Stimulated activated CD4-positive, alpha-beta T cell treated with anti-CD3 and anti-CD28 coated beads, TNF-alpha, amount 100 ng/mL, for 4 hours (primary cell): Measurements from ENCODE around the gene LSAMP.

Experiments
- DNase-seq, 3 experiments: peaks; one replicate each; pipeline ENCODE4 v3.0.0-alpha.2; 2020; ENCODE audit warnings: low read depth in 3 of 3

LSAMP gene

DNA sequence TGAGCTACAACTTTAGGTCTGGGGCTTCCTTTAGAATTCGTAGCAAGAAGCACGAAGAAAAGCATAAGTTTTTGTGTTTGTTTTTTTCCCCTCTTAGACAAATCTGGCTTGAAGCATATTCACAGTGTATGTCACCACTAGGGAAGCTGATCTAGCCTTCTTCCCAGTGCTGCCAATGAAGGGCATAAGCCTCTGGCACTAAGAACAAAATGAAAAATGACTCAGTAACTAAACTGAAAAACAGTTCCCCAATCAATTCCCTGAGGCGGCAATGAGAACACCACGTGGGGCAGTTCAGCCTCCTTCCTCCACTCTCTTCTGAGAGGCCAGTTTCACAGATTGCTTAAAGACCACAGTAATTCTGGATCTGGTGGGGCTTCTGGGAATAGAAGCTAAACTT lies 483.9 kb downstream of the LSAMP start:
- DNase-seq: no peak

DNA sequence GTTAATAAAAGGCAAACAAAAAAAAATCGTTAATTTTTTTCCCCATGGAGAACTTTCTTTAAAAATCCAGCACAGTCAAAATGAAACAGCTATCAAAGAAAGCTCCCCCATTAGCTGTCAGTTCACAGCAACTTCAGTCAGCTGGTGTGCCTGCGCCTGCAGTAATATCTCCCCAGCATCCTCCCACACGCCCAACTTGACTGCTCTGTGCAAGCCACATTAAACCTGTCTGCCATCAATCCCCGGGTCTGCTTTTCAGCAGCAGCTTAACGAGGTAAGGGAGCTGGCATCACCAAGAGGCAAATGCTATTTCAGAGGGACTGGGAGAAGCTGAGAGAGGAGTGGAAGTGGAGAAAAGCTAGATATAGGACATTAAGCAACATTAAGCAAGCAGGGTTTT lies 484.5 kb downstream of the LSAMP start:
- DNase-seq: no peak

DNA sequence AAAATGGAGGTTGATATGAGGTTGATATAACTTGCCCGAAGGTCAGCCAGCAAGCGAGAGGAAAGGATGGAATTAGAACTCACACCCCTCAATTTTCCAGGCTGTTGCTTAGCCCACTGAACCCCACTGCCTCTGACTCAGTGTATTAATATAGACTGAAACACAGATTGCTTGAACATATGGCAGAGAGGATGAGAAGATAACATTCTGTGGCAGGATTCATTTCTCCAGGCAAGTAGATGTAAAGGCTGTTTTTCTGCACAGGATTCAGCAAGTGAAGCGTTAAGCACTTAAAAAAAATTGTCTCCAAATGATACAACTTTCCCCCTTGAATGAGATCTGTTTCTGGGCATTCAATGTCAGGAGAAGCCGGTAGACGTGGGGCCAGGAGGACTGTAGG lies 486.8 kb downstream of the LSAMP start:
- DNase-seq: no peak

DNA sequence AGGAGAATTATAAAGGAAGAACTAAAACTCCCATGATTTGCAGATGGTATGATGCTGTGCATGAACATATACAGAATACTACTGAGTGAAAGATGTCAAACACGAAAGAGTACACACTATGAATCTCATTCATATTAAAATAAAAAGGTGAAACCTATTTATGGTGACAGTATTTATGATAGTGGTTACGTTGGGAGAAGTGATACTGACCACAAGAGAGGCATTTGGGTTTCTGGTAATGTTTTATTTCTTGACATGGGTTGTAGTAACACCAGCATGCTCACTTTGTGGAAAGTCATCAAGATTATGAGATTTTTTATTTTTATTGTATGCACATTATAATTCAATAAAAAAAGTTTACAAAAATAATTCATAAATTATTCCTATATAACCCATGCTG lies 498.0 kb downstream of the LSAMP start:
- no peak for DNase-seq

DNA sequence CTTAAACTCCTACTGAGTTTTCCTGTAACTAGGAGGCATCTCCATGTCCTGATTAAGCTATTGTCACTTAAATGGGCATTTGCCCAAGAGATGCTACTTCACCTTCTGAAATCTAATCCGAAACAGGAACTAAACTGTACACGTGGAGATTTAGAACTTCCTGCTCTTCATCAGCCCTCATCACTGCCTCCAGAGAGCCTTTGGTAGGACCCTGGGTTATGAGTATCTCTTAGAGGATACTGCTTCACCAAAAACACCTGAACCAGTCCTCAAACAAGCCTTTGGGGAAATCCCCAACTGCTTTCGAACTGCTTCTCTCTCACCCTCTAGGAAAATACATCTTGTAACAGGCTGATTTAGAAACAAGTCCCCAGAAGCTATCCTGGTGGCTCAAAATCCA lies 501.7 kb downstream of the LSAMP start:
- DNase-seq: no peak

DNA sequence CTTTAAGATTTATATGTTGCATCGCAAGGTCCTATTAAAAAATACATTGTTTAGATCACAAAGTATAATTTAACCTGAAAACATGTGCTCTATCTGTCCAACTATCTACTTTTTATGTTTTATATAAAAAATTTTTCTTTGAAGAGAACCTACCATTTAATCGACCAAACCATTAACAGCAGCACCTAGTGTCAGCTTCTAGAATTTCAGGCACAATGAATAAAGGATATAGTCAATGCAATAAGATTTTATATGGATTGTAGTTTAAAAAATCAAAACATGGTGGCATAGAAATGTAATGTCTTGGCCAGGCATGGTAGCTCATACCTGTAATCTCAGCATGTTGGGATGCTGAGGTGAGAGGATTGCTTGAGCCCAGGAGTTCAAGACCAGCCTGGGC lies 508.2 kb downstream of the LSAMP start:
- no peak for DNase-seq

DNA sequence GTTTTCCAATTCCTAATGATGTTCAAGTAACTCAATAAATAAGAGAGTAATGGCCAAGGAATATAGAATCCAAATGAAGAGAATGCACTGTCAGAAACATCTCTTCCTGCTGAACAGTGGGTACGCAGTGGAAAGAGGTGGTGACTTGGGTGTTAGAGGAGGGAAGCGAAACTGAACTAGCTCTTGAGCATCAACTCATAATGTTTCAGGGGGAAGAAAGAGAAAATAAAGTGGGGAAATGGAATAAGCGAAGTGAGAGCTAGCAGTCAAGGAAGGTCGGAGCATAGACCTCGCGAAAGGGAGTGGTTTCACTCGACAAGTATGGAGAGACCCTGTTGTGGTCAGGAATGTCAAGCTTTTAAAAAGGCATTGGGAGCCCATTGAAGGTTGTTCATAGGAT lies 512.5 kb downstream of the LSAMP start:
- DNase-seq: no peak

DNA sequence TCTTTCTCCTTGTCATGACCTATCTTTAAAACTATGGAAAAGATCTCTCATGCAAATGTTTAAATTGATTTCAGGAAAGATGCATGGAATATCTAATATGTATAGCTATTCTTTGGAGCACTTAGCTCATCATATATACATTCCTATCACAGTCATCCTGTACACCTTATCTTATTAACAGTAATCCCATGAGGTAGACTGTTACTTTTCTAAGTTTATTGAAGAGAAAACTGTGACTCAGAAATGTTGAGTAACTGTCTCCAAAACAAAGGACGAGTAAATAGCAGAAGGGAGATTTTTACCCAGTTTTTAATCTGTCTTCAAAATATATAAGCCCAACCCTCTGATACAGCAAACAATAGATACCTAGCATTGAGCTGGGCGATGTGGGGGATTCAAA lies 513.7 kb downstream of the LSAMP start:
- DNase-seq: no peak

DNA sequence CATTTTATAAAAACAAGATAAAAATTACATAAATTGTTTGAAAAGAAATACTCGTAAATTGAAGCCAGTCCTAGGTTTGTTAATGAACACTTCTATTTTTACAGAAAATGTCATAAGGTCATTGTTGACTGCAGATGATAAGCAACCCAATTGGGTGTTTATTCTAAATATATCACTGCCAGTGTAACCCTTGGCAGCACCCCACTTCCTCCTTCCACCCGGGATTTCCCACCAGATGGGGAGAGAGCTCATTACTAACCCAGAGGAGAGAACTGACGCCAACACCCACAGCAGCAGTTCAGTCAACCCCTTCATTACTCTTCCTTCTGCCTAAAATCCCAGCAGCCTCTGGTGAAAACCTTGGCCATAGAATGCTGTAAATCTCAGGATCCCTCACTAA lies 514.4 kb downstream of the LSAMP start:
- DNase-seq: no peak

DNA sequence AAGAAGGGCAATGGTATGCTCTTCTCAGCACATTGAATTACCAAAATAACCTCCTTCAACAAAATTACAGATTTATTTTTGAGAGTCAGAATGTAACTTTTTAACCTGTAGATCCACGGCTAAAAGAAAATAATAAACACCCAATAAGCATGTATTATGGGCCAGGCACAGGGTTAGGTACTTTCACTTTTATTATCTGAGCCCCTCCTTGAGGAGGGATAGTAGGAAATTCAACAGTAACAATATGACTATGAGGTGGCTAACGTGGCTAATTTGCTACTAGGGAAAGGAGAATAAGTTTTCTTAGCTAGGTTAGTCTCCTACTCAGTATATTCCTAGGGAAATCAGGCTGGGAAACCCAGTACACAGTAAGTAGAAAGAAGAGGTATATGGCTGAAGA lies 515.1 kb downstream of the LSAMP start:
- no peak for DNase-seq

DNA sequence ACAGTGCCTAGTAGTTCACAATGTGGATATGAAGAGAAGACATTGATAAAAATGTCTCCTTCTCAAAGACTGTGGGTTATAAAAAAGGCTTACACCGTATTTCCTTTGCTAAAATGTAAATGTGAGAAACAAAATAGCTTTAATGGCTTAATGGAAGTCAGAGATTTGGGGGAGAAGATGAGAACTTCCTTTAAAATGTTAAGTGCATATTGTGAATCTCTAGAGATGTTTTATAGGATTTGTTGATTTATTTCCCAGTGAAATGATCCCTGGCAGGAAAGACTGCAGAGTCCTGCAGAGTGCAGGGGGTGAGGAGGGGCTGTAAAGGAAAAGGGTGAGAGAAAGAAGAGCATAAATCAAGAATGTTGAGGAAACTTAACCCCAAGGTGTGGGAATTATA lies 516.9 kb downstream of the LSAMP start:
- DNase-seq: no peak

DNA sequence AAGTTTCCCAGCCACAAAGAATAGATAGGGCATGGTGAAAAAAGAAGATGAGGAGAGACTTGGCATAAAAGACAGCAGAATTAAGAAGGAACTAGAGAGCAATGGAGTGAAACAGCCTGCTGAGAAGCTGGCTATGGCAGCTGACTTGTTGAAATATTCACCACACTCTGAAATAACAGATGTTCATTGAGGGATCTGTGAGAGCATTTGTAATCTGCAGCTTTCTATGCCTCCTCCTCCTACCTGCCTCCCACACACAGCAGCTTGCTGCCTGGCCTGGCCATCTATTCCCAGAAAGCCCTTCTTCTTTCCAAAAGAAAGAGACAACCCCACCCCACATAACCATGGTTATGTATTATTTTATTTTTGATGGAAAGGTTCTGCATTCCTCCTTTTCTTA lies 518.1 kb downstream of the LSAMP start:
- DNase-seq: no peak

DNA sequence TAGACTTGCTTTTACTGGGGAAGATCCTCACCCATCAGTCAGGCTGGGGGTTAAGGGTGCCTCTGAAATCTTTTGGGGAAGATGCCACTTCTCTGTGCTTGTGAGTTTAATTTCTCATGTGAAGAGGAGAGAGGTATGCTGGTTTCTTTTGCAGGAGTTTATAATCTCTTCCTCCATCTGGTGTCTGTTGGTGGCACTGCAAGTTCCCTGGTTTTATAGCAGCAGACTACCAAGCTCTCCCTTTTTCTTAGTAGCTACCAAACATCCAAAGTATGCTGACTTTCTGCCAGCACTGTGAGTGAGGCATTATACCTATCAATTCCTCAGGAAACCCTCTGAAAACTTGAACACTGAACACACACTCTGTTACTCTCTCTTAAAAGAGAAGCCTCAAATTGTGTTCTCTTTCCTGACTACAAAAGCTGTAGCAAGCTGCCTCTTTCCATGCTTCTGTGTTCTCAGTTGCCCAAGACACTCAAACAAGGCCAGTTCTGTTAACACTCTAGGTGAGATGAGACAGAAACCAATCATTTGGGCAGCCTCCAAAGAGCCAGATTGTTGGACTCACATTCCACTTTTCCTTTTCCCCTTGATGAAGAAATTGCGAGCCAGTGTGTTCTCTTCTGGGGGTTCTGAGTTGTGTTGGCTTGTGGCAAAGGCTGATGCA lies 522.5 kb downstream of the LSAMP start:
- no peak for DNase-seq

DNA sequence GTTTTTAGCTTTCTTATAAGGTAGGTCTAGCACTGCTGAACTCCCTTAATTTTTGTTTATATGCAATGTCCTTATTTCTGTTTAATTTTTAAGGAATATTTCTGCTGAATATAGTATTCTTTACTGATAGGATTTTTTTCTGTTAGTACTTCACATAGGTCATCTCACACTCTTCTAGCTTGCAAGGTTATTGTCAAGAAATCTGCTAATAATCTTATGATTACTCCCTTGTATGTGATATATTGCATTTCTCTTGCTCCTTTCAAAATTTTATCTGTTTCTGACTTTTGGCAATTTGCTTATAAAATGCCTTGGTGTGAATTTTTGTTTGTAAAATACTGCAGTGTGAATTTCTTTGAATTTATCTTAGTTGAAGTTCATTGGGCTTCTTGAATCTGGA lies 523.6 kb downstream of the LSAMP start:
- no peak for DNase-seq

DNA sequence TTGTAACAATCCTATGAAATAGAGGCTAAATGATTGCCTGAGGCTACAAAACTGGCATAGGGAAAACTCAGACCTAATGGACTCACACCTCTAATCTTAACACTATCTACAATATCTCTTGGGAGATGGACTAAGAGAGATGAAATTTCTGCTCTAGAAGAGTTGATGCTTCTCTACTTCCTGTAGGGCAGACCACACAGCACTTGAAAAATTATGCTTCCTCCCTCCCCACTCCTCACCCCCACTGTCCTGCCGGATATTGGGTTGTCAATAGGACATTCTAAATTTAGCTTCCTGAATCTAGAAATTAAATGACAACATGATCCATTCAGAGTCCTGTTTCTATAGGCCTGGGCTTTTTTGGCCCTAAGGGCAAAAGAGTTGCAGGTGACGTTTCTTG lies 526.4 kb downstream of the LSAMP start:
- DNase-seq: no peak

DNA sequence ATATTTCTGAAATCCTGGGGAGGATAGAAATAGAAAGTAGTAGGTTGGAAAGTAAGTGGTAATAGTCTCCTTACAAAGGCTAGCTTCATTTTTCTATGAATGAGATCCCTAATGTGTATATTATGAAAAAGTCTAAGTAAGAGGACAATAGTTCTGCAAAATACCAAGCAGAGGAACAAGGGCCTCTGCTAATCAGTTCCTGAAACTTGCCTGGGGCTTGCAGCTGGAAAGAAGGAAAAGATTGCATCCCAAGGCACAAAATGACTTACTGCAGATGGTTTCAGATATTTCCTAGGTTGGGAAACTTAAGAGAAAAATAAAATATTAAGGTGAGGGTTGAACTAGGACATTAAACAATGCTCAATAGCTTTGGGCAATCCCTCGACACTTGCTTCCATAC lies 528.4 kb downstream of the LSAMP start:
- DNase-seq: no peak

DNA sequence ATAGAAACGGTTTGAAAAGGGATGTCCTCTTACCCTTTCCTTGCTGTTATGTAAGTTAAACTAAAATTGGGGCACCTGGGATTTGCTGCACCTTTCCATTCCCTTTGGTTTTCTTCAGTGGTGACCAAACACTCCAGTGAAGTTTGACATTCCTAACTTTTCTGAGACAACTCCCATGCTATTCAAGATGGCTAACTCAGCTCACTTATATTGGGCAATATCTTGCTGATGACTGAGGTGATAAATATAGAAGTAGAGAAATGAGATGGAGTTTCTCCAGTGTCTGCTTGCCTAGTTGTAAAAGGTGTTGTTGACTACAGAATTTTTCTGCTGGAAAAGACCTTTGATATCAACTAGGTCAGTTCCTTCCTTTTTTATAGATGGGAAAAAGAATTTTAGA lies 530.2 kb downstream of the LSAMP start:
- no peak for DNase-seq

DNA sequence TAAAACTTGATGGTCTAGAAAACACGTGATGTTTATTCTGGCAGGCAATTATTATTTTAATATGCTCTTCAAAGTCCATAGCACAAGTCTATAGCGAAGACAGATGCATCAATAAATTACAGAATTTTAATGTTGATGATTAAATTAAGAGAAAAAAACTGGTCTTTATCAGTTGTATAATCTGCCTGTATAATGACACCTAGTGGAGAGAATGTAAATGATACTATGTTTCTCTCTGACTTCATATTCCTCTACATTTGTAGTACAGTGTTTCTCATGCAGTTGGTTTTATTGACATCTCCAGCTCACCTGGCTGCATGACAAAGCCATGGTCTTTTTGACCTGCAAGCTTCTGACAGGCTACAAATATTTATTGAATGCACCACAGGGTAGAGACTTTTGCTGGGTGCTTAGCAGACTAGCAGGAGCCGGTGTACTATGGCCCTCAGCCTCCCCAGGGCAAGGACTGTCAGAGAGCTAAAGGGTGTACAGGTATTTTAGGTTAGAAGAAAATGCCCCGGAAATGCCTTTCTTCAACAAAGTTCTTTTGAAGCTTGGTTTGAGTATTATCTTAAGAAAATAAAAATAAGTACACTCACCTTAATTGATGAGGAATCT lies 532.1 kb downstream of the LSAMP start:
- DNase-seq: no peak

DNA sequence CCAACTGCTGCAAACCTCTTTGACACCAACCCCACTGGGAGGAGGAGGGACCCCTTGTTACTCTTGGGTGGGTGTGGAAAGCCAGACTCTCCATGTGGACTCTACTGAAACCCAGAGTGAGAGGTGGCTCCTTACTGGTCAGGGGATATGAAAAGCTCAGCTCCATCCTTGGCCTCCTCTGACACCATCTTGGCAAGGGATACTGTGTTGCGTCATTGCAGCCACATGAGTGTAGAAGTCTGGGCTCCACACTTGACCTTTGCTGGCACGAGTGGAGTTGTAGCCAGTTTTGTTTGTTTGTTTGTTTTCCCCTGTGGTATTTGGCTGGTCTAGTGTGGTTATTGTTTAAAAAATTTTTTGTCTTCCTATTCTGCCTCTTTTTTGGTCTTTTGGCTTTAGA lies 532.9 kb downstream of the LSAMP start:
- DNase-seq: no peak

DNA sequence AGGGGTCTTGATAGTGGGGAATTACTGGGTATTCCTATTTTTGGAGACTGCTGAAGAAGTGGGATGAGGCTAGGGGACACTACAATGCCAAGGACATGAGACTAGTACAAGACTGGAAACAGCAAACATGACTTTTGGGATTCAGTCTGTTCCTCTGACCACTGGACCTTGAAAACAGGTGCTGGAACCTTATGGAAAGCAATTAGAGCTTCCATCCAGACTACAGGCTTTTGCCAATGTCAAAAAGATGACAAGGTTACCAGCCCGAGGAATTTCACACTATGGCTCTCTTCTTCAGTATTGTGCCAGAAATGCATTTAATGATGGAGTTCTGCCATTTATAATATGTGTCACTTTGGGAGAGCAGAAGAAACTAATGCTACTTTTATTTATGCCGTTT lies 539.4 kb downstream of the LSAMP start:
- no peak for DNase-seq

DNA sequence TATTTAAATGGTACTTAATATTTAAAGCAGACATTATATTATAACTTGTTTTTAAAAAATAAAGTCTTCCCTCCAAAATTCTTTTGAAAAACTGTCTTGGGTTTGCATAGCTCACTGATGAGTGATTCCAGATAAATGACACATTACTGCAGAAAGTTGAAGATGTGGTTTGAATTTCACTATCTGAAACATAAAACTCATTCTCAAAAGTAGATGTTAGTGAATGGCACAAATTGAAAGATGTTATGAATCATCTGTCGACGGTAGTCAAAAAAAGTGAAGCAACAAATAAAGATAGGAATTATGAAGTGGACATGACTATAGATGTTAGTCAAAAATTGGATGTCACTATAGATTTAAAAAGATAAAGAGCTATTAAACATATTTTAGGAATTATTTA lies 541.4 kb downstream of the LSAMP start:
- DNase-seq: no peak

DNA sequence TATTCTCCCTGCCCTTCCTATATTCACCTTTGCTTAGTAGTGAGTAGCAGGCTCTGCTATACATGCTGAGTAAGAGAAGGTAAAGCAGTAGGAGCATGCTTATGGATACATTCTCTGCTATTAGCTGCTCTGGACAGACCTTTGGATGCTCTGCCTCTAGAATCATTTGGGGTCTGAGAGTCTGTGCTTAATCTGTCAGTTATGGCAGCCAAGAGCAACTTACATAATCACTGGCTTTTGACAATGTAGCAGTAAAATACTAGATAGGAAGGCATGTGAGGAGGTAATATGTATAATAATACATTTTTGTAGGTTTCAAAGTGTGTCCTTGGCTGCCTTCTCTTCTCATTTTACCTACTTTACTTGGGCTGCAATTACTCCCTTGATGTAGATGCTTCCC lies 544.3 kb downstream of the LSAMP start:
- DNase-seq: no peak

DNA sequence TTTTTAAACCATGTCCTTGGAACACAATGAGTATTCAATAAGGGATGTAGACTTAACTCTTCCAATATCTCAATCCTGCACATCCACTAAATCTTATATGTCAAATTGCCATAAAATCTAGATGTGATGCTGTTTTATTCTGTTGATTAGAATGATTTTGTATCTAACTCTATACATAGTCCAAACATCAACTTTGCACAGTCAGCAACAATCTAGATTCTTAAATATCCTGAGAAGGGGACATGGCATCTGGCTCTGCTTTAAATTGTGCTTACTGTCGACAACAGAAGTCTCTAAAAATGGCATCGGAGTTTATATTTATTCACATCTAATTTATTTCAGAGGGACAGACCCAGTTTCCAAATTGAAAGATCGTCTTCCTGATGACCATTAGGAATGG lies 545.8 kb downstream of the LSAMP start:
- DNase-seq: no peak
